GM21447 (cell line): ENCODE measurements around the gene RHOH.
"Not testable (repeated sequence)": the region's sequence is repeated elsewhere in the genome, so short reads cannot be mapped to it uniquely, and the experiment has no call there.

ENCODE experiments used
- ATAC-seq: cut with Tn5 transposase; IDR thresholded peaks from one replicate; pipeline ENCODE4 v1.9.1; 2021; ENCODE audit not compliant: unreplicated experiment

RHOH gene, protein sequence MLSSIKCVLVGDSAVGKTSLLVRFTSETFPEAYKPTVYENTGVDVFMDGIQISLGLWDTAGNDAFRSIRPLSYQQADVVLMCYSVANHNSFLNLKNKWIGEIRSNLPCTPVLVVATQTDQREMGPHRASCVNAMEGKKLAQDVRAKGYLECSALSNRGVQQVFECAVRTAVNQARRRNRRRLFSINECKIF

GRCh38 chr4:40196724-40197281, at the start of gene RHOH:
RHOH (plus strand) TSS chr4:40197031; CDS start chr4:40243387, 46,356 bp downstream.
- ATAC-seq, result no peak

GRCh38 chr4:40147490-40147889, 49.3 kb upstream of the RHOH start:
- not testable (repeated sequence) for ATAC-seq

- no peak for ATAC-seq
Measured at GRCh38 chr4:40149960-40150385, 46.9 kb upstream of the RHOH start.

GRCh38 chr4:40150932-40151331, 45.9 kb upstream of the RHOH start:
- ATAC-seq, result no peak

GRCh38 chr4:40152637-40153036, 44.2 kb upstream of the RHOH start:
- no peak for ATAC-seq

DNA sequence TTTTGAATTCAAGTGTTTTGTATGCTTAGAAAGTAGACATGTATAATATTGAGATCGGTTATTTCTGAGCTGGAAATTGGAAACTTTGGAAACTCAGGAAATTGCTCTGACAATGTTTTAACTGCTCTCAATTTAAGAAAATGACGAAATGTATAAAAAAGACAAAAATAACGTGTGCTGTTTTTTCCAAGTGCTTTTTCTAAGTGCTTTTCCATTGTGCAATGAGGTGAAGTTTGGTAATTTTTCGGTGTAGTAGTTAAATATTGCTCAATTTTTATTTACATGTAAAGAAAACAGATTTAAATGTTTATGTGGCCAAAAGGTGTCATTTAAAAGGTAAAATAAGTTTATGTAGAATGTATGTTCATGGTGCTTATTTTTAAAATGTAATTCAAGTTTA, 39.4 kb upstream of the RHOH start:
- ATAC-seq, result no peak

GRCh38 chr4:40160258-40160657, 36.6 kb upstream of the RHOH start:
- ATAC-seq, result no peak

GRCh38 chr4:40164459-40164858, 32.4 kb upstream of the RHOH start:
- no peak for ATAC-seq

DNA sequence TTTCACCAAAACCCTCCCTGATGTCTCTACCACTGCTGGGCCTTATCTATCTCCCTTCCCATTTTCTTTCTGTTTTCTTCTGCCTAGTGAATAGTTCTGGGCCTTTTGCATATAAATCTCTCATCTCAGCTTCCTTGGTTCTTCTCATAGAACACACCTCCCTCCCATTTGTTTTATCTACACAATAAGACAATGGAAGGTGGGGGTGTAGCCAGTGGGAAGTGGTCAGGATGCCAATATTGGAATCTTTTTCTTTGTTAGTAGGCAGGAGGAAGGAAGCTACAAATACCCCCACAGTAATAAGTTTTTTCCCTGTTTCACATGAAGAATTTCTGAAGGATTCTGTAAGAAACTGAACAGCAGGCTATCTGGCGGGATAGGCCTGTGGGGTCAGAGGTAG, 30.9 kb upstream of the RHOH start:
- no peak for ATAC-seq

DNA sequence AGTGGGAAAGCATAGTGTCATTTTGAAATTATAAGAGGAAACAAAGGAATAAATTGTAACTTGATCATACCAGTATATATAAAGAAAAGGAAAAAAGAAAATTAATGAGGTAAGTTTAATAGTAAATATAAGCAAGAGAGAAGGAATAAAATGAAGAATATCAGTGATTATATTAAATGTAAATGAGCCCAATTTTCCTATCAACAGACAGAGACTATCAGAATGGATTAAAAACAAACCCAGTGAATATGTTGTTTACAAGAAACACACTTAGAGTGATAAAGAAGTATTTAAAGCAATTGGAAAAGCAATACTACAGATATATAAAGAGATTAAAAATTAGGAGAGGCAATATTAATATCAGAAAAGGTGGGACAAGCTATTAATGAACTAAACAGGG, 28.8 kb upstream of the RHOH start:
- ATAC-seq, result no peak

GRCh38 chr4:40170588-40170987, 26.2 kb upstream of the RHOH start:
- ATAC-seq, result peak; percentile 65

- ATAC-seq, result peak; percentile 89
Measured at GRCh38 chr4:40173470-40173875, 23.4 kb upstream of the RHOH start.

DNA sequence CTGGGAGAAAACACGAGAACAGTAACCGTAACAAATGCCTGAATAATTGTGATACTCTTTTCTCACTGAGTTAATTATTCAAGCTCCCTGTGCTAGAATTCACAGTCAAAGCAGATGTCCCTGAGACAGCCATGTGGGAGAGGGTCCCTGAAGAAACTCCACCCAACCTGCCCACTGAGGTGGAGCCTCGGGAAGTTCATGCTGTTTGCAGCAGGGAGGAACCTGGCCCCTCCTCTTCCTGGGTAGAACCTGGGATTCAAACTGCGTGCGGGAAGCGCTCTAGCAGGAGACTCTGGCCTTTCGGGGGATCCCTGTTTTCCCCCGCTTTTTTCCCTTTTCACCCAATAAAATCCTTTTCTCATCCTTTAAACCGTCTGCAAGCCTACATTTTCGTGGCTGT, 20.2 kb upstream of the RHOH start:
- ATAC-seq, result no peak

DNA sequence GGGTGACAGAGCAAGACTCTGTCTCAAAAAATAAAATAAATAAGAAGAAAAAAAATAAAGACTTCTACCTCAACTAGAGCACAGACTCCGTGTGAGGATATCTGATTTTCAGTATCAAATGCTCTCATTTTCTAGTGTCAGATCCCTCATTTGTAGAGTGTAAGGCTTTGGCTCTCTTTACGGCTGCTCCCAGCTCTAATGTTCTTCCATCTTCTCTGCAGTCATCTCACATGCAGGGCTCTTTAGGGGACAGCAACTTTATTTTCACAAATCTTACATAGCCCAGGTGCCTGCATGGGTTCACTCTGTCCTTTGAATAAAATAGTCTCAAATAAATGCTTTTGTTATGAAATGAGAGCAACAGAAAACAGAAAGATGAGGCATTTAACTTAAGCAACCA, 19.2 kb upstream of the RHOH start:
- no peak for ATAC-seq

- ATAC-seq, result no peak
Measured at GRCh38 chr4:40178672-40179071, 18.2 kb upstream of the RHOH start.

- no peak for ATAC-seq
Measured at GRCh38 chr4:40179360-40179759, 17.5 kb upstream of the RHOH start.

DNA sequence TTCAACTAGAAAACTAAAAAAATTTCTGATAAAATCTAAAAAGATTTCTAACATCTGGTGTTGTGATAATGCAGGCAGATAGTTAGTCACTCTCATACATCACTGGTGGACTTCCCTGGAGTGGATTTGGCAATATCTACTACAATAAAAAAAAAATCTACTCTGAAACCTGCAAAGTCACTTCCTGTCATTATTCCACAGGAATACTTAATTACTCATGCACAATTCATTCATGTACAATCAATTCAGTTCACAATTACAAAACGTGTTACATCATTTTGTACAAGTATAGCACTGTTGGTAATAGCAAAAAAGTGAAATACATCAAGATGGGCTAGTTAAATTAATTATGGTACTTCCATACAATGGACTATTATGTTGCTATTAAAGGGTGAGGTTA, 16.5 kb upstream of the RHOH start:
- ATAC-seq, result no peak

DNA sequence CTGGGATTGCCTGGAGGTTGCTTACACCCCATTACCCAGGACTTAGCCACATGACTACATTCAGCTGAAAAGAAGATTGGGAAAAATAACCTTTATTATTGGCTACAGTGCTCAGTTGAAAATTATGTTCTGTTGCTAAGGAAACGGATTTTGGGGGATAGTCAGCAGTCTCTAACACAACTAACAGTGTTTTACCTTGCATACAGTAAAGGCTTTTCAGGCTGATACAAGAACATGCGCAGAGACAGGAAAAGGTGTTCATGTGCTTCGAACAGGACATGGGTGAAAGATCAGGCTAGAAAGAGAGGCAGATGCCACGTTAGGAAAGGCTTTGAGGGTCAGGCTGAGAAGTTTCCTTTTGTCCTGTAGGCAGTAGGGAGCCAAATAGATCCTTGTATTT, 14.8 kb upstream of the RHOH start:
- no peak for ATAC-seq

DNA sequence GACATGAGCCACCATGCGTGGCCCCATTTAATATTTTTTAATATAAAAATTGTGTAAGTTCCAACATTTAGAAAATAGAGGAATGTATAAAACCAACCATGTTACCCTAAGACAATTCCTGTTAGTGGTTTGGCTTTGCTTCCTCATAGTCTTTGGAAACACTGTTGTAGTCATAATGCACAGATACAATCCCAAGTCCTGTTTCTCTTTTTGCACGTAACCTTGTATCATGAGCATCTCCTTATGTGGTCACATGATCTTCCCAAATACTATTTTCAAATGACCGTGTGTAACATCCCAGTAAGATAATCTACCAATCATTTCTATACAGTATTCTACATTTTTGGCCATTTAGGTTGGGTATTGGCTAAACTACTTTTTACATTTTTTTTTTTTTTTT, 13.9 kb upstream of the RHOH start:
- ATAC-seq, result no peak

GRCh38 chr4:40183615-40184411, 13.0 kb upstream of the RHOH start:
- peak; percentile 50 for ATAC-seq

GRCh38 chr4:40185830-40186664, 10.8 kb upstream of the RHOH start:
- ATAC-seq, result peak; percentile 41

- no peak for ATAC-seq
Measured at GRCh38 chr4:40186665-40187014, 10.2 kb upstream of the RHOH start.
